Glutamatergic neuron (in vitro differentiated cells): ENCODE data around the gene CIDEC. TPM values are rescaled to one million over a fixed set of nuclear protein-coding genes. Genes with fewer than 3 reads are reported as not detected.

Source experiments
- DNase-seq: peaks from one replicate; pipeline ENCODE4 v3.0.0; 2022
- H3K27ac Mint-ChIP-seq: one replicate; pipeline ENCODE4 v1.8.0; 2020; ENCODE audit warnings: mild to moderate bottlenecking, mixed read lengths, inconsistent platforms; ENCODE audit not compliant: unreplicated experiment
- H3K27me3 Mint-ChIP-seq: one replicate; pipeline ENCODE4 v1.8.0; 2020; ENCODE audit warnings: mild to moderate bottlenecking, moderate library complexity, mixed read lengths, inconsistent platforms; ENCODE audit not compliant: unreplicated experiment
- H3K36me3 Mint-ChIP-seq: one replicate; pipeline ENCODE4 v1.8.0; 2020; ENCODE audit warnings: mild to moderate bottlenecking, mixed read lengths, inconsistent platforms; ENCODE audit not compliant: unreplicated experiment
- H3K4me1 Mint-ChIP-seq: one replicate; pipeline ENCODE4 v1.8.0; 2020; ENCODE audit warnings: mild to moderate bottlenecking, low read depth, mixed read lengths, inconsistent platforms; ENCODE audit not compliant: unreplicated experiment
- H3K4me3 Mint-ChIP-seq: one replicate; pipeline ENCODE4 v1.8.0; 2020; ENCODE audit warnings: mild to moderate bottlenecking, mixed read lengths, inconsistent platforms; ENCODE audit not compliant: unreplicated experiment
- H3K9me3 Mint-ChIP-seq: one replicate; pipeline ENCODE4 v1.8.0; 2020; ENCODE audit warnings: mild to moderate bottlenecking, moderate library complexity, mixed read lengths, inconsistent platforms; ENCODE audit not compliant: unreplicated experiment
- CTCF ChIP-seq: fragments of 200-600 bp; sonication (generic); IDR thresholded peaks from one replicate; pipeline ENCODE4 v1.5.0; 2021; ENCODE audit not compliant: partially characterized antibody, unreplicated experiment
- total RNA-seq: library from RNA; stranded (reverse); fragmentation: NEBNext Ultra II Directional; extraction: Animal tissue kit (Norgen Biotek cat#: 25700); gene quantifications from one replicate; pipeline ENCODE4 v1.2.1, GENCODE V29; 2021; ENCODE audit not compliant: unreplicated experiment

CIDEC gene
- total RNA-seq, 1 donor from 2014 or later, result not detected

DNA sequence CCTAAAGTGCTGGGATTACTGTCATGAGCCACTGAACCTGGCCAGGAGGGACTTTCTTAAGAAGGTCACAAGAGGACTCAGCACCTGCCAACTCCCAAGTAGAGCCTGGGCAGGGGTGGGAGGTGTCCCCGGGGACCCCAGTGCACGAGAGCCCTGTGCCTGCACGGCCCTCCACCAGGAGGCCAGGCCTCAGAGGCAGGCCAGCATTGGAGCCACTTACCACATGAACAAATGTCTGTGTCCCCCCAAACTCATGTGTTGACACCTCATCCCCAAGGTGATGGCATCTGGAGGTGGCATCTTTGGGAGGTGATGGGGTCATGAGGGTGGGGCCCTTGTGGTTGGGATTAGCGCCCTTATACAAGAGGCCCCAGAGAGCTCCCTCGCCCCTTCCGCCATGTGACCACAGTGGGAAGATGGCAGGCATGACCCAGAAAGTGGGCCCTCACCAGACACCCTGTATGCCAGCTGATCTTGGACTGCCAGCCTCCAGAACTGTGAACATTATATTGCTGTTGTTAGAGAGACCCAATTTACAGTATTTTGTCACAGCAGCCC is 33.0 kb downstream of the CIDEC start:
- peak overlapping the region; percentile 96 for H3K27ac Mint-ChIP-seq
- peaks cover 2% of the 10 kb centered on the region for H3K9me3 Mint-ChIP-seq
- TF ChIP-seq CTCF, result peak; percentile 13
- peaks cover 48% of the 10 kb centered on the region for H3K4me1 Mint-ChIP-seq
- no peak for DNase-seq
- no peak overlapping the region for H3K4me3 Mint-ChIP-seq
- H3K36me3 Mint-ChIP-seq, result peaks cover 2% of the 10 kb centered on the region
- H3K27me3 Mint-ChIP-seq, result peaks cover 6% of the 10 kb centered on the region

DNA sequence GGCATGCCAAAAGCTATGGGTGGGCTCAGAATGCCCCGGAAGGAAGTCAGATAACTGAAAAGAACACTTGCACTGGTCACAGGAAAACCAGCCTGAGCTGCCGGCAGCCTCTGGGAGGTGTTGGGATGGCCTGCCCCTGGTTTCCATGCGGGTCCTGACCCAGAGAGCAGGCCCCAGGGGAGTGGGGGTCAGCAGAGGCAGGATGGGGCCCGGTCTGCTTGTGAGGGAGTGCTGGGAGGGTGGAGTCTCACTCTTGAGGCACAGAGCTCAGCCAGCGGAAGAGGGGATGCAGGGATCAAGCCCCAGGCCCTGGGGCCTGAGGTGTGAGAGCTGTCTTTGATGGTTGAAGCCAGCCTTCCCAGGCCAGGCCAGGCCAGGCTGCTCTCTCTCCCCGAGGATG is 33.8 kb downstream of the CIDEC start:
- Mint-ChIP-seq H3K27me3 (peaks cover 6% of the 10 kb centered on the region), H3K9me3 (peaks cover 2% of the 10 kb centered on the region), H3K4me3 (no peak overlapping the region), H3K4me1 (peaks cover 42% of the 10 kb centered on the region), H3K27ac (no peak overlapping the region), H3K36me3 (peaks cover 5% of the 10 kb centered on the region)
- TF ChIP-seq CTCF, result no peak
- DNase-seq, result no peak

DNA sequence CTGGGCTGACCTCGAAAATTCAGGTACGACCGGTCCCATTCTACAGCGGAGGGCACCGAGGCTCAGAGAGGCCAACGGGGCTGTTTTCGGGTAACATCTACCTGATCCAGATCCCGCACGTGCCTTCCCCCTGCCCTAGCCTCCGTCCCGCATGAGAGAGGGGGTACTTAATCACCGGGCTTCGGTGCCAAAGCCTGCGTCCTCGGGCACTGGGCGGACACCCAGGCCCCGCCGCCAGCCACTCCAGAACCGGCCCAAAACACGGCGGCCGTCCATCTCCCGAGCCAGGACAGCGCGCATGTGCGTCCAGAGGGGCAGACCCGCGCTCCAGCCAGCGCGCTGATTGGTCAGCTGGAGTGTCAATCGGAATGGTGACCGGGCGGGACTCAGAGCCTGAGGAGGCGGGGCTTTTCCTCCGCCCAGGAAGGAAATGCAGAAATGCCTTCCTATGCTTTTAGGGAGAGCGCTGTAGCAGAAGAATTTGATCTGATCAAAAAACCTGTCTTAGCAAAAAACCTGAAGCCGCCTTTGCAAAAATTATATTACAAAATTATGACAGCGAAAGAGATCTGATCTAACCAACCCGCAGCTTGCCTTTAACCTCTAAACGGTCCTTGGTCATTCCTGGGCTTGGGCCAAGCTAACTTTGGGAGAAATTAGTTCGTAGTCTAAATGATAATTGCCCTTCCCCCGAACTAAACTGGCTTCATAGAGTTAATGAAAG is 36.2 kb downstream of the CIDEC start, which contains the start of gene RPUSD3:
Gene RPUSD3, minus strand, starts transcription at position 294 of the 724 bp plus-strand sequence. Its CDS starts 18 bp downstream, at position 276.
- Mint-ChIP-seq H3K36me3 (peaks cover 5% of the 10 kb centered on the region), H3K27me3 (peaks cover 2% of the 10 kb centered on the region), H3K4me1 (peaks cover 23% of the 10 kb centered on the region), H3K4me3 (peak within 1 kb of the TSS; percentile 96), H3K9me3 (peaks cover 6% of the 10 kb centered on the region), H3K27ac (peak within 1 kb of the TSS; percentile 64)
- peak; percentile 99 for DNase-seq
- TF ChIP-seq CTCF, result no peak

DNA sequence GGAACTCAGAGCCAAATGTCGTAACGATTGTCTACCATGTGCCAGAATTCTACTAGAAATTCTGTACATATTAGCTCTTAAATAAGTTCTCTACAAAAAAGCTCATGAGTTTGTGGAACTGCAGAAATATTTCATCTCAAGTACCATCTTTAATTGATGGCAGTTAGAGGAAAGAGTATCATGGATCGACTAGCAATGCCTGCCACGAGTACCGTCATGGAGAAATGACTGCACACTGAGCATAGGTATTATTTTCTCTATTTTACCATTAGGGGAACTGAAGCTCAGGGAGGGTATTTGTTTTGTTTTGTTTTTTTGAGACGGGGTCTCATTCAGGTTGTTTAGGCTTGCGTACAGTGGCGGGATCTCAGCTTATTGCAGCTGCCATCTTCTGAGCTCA is 39.0 kb downstream of the CIDEC start:
- Mint-ChIP-seq H3K27me3 (no peaks in the 10 kb centered on the region), H3K27ac (no peak overlapping the region), H3K36me3 (peaks cover 5% of the 10 kb centered on the region), H3K4me1 (peaks cover 9% of the 10 kb centered on the region), H3K9me3 (peaks cover 5% of the 10 kb centered on the region), H3K4me3 (no peak overlapping the region)
- no peak for DNase-seq
- no peak for TF ChIP-seq CTCF

- Mint-ChIP-seq H3K4me3 (no peak overlapping the region), H3K36me3 (peaks cover 5% of the 10 kb centered on the region), H3K27me3 (no peaks in the 10 kb centered on the region), H3K27ac (no peak overlapping the region), H3K4me1 (peaks cover 7% of the 10 kb centered on the region), H3K9me3 (peaks cover 8% of the 10 kb centered on the region)
- TF ChIP-seq CTCF, result no peak
- no peak for DNase-seq
These were observed 41.2 kb downstream of the CIDEC start for GRCh38 chr3:9838856-9839255.
